Aorta (tissue), 5 donors: ENCODE results near the gene CPT1A. TPM values are rescaled to one million over a fixed set of nuclear protein-coding genes. Genes with fewer than 3 reads are reported as not detected.
"Not testable (repeated sequence)": the region's sequence is repeated elsewhere in the genome, so short reads cannot be mapped to it uniquely, and the experiment has no call there.

Source experiments
- ATAC-seq: fragments of 200-7000 bp; cut with Tn5 transposase; one replicate; pipeline ENCODE4 v1.9.1; 2022; ENCODE audit warnings: moderate library complexity; ENCODE audit not compliant: low FRiP score
- DNase-seq, 2 donors: peaks; one replicate each; pipeline ENCODE4 v3.0.0-alpha.2; 2020
- H3K27ac ChIP-seq, 2 donors: one replicate each; pipeline ENCODE4 v1.5.1; 2013; ENCODE audit warnings: low read length in 2 of 2, mild to moderate bottlenecking in 2 of 2, moderate library complexity in 2 of 2, control low read depth in 1 of 2, inconsistent platforms in 1 of 2, low read depth in 1 of 2
- H3K27me3 ChIP-seq, 2 donors: one replicate each; pipeline ENCODE4 v1.6.1; 2013; ENCODE audit warnings: control low read depth in 1 of 2, low read length in 1 of 2, mild to moderate bottlenecking in 1 of 2, moderate library complexity in 1 of 2; ENCODE audit not compliant: insufficient read depth in 2 of 2, control insufficient read depth in 1 of 2
- H3K36me3 ChIP-seq, 2 donors: one replicate each; pipeline ENCODE4 v1.6.1; 2013; ENCODE audit warnings: control low read depth in 1 of 2, low read length in 1 of 2, mild to moderate bottlenecking in 1 of 2; ENCODE audit not compliant: insufficient read depth in 2 of 2, control insufficient read depth in 1 of 2
- H3K4me1 ChIP-seq, 2 donors: one replicate each; pipeline ENCODE4 v1.6.1; 2013; ENCODE audit warnings: low read length in 2 of 2, control low read depth in 1 of 2, mild to moderate bottlenecking in 1 of 2, moderate library complexity in 1 of 2; ENCODE audit not compliant: insufficient read depth in 2 of 2, control insufficient read depth in 1 of 2
- H3K4me3 ChIP-seq, 2 donors: one replicate each; pipeline ENCODE4 v1.5.1; 2013; ENCODE audit warnings: low read length in 2 of 2, control low read depth in 1 of 2, mild to moderate bottlenecking in 1 of 2
- H3K9me3 ChIP-seq: one replicate; pipeline ENCODE4 v1.6.1; 2013; ENCODE audit warnings: mild to moderate bottlenecking, low read length; ENCODE audit not compliant: control insufficient read depth
- WGBS, 2 donors: extraction: QIAGEN DNeasy Blood & Tissue Kit; methylation state at CpG; one replicate each; pipeline ENCODE4 v1.1.7; 2013; 5-methylcytosine and 5-hydroxymethylcytosine counted together
- intact Hi-C, 2 donors: fragments of 100-400 bp; cut with DNase I; formaldehyde crosslinking; loops; one replicate each; pipeline versions ENCODE4 v1.14.2 to v1.15.0; 2022
- polyA plus RNA-seq, 2 donors: library from polyadenylated mRNA; stranded (reverse); fragments of 200-250 nt; gene quantifications; one replicate each; pipeline ENCODE4 v1.2.3, GENCODE V29; 2013
- total RNA-seq, 2 donors: library from RNA; stranded (reverse); fragmentation: NEBNext Ultra II Directional; extraction: Animal tissue kit (Norgen Biotek cat#: 25700); gene quantifications; one replicate each; pipeline ENCODE4 v1.2.1, GENCODE V29; 2021
- donor health status: healthy with polysubstance abuse.
- donor health status: Bipolar disorder and iron deficiency.
- donor health status: DM: no; HTN: no; CAD: no.
- donor health status: DM: no; HTN: no; CAD: no.
- donor health status: DM: yes; HTN: yes; CAD: no.

The CPT1A gene
- total and polyA plus RNA-seq, 4 donors = 10.9 to 81.4 (median 59.5) TPM

GRCh38 chr11:68857037-68857586, 15.4 kb upstream of the CPT1A start:
- 84% methylated on average over 8 of the region's 8 CpGs for WGBS, 2 donors
- no peaks in the 10 kb centered on the region for H3K9me3 ChIP-seq
- ATAC-seq (no peak), DNase-seq (no peak)
- no peak overlapping the region for H3K27ac ChIP-seq
- no peaks in the 10 kb centered on the region for H3K4me1 ChIP-seq
- H3K27me3 ChIP-seq = no peaks in the 10 kb centered on the region
- no peak overlapping the region for H3K4me3 ChIP-seq
- intact Hi-C loops = no loop called here
- H3K36me3 ChIP-seq = no peaks in the 10 kb centered on the region

- H3K4me3 ChIP-seq, H3K27me3 ChIP-seq, DNase-seq, H3K4me1 ChIP-seq, intact Hi-C loops, ATAC-seq, H3K27ac ChIP-seq, H3K36me3 ChIP-seq, H3K9me3 ChIP-seq: not testable (repeated sequence)
- 90 to 91% methylated on average over 21 of the region's 21 CpGs for WGBS, 2 donors
Measured at GRCh38 chr11:68856425-68857030, 14.8 kb upstream of the CPT1A start.

- Histone ChIP-seq H3K27me3 (no peaks in the 10 kb centered on the region), H3K4me3 (peak overlapping the region; percentile 19 to 29), H3K4me1 (no peaks in the 10 kb centered on the region), H3K36me3 (no peaks in the 10 kb centered on the region), H3K27ac (no peak overlapping the region), H3K9me3 (no peaks in the 10 kb centered on the region)
- 5 to 7% methylated on average over 50 to 62 of the region's 62 CpGs for WGBS, 2 donors
- ATAC-seq (peak; percentile 74), DNase-seq (peak; percentile 83)
- intact Hi-C loops = no loop called here
Measured at GRCh38 chr11:68855205-68855981, 13.7 kb upstream of the CPT1A start.

GRCh38 chr11:68854273-68854958, 12.7 kb upstream of the CPT1A start:
- Histone ChIP-seq H3K4me1 (no peaks in the 10 kb centered on the region), H3K4me3 (no peak overlapping the region), H3K27ac (no peak overlapping the region), H3K36me3 (no peaks in the 10 kb centered on the region), H3K9me3 (no peaks in the 10 kb centered on the region), H3K27me3 (no peaks in the 10 kb centered on the region)
- no peak for ATAC-seq
- intact Hi-C loops = no loop called here
- DNase-seq = no peak
- 22% methylated on average over 41 to 42 of the region's 42 CpGs for WGBS, 2 donors

- Histone ChIP-seq H3K9me3 (no peaks in the 10 kb centered on the region), H3K36me3 (no peaks in the 10 kb centered on the region), H3K4me3 (no peak overlapping the region), H3K27me3 (no peaks in the 10 kb centered on the region), H3K27ac (no peak overlapping the region), H3K4me1 (no peaks in the 10 kb centered on the region)
- no peak for ATAC-seq
- intact Hi-C loops = no loop called here
- no peak for DNase-seq
- 86% methylated on average over 8 of the region's 8 CpGs for WGBS, 2 donors
Measured at GRCh38 chr11:68852628-68853027, 10.9 kb upstream of the CPT1A start.

GRCh38 chr11:68848429-68848828, 6.7 kb upstream of the CPT1A start:
- Histone ChIP-seq H3K4me1 (no peaks in the 10 kb centered on the region), H3K27ac (no peak overlapping the region), H3K4me3 (no peak overlapping the region), H3K27me3 (no peaks in the 10 kb centered on the region), H3K36me3 (no peaks in the 10 kb centered on the region), H3K9me3 (no peaks in the 10 kb centered on the region)
- ATAC-seq (no peak), DNase-seq (no peak)
- intact Hi-C loops = no loop called here
- 84 to 85% methylated on average over 15 of the region's 15 CpGs for WGBS, 2 donors

- no peak overlapping the region for H3K4me3 ChIP-seq
- 85 to 86% methylated on average over 4 of the region's 4 CpGs for WGBS, 2 donors
- no peak overlapping the region for H3K27ac ChIP-seq
- DNase-seq (no peak), ATAC-seq (no peak)
- H3K36me3 ChIP-seq = no peaks in the 10 kb centered on the region
- intact Hi-C loops = no loop called here
- no peaks in the 10 kb centered on the region for H3K27me3 ChIP-seq
- no peaks in the 10 kb centered on the region for H3K9me3 ChIP-seq
- no peaks in the 10 kb centered on the region for H3K4me1 ChIP-seq
Measured at GRCh38 chr11:68847395-68847794, 5.7 kb upstream of the CPT1A start.

GRCh38 chr11:68845351-68846002, 3.8 kb upstream of the CPT1A start:
- H3K4me3 ChIP-seq = no peak overlapping the region
- 30 to 32% methylated on average over 18 of the region's 18 CpGs for WGBS, 2 donors
- H3K27ac ChIP-seq = no peak overlapping the region
- H3K9me3 ChIP-seq = no peaks in the 10 kb centered on the region
- intact Hi-C loops = no loop called here
- H3K36me3 ChIP-seq = no peaks in the 10 kb centered on the region
- DNase-seq (no peak), ATAC-seq (no peak)
- no peaks in the 10 kb centered on the region for H3K27me3 ChIP-seq
- no peaks in the 10 kb centered on the region for H3K4me1 ChIP-seq
